Nephron progenitor cell (in vitro differentiated cells): ENCODE data around the gene BMPER.

Source experiments
- DNase-seq: peaks from one replicate; pipeline ENCODE4 v3.0.0; 2021
- H3K27ac Mint-ChIP-seq: 2 replicates; pipeline ENCODE4 v1.8.0; 2021; ENCODE audit warnings: mild to moderate bottlenecking, moderate library complexity, mixed read lengths
- H3K27me3 Mint-ChIP-seq: 2 replicates; pipeline ENCODE4 v1.8.0; 2021; ENCODE audit warnings: mild to moderate bottlenecking, low read depth, mixed read lengths; ENCODE audit not compliant: poor library complexity
- H3K36me3 Mint-ChIP-seq: 2 replicates; pipeline ENCODE4 v1.8.0; 2021; ENCODE audit warnings: low read depth, mixed read lengths
- H3K4me1 Mint-ChIP-seq: 2 replicates; pipeline ENCODE4 v1.8.0; 2021; ENCODE audit warnings: mixed read lengths
- H3K4me3 Mint-ChIP-seq: 2 replicates; pipeline ENCODE4 v1.8.0; 2021; ENCODE audit warnings: mild to moderate bottlenecking, moderate library complexity, mixed read lengths
- H3K9me3 Mint-ChIP-seq: 2 replicates; pipeline ENCODE4 v1.8.0; 2021; ENCODE audit warnings: mild to moderate bottlenecking, moderate library complexity, mixed read lengths
- TF ChIP-seq, protein P1 (sequence below): fragments of 200-600 bp; sonication (generic); IDR thresholded peaks from 2 replicates; pipeline ENCODE4 v1.5.0; 2021; ENCODE audit warnings: antibody characterized with exemption

Gene BMPER

GRCh38 chr7:34109936-34110780 is 204.8 kb downstream of the BMPER start:
- Mint-ChIP-seq H3K36me3 (peaks cover 6% of the 10 kb centered on the region), H3K4me3 (no peak overlapping the region), H3K4me1 (peaks cover 5% of the 10 kb centered on the region), H3K27me3 (no peaks in the 10 kb centered on the region), H3K27ac (no peak overlapping the region), H3K9me3 (peaks cover 6% of the 10 kb centered on the region)
- no peak for DNase-seq
- TF ChIP-seq, protein P1, sequence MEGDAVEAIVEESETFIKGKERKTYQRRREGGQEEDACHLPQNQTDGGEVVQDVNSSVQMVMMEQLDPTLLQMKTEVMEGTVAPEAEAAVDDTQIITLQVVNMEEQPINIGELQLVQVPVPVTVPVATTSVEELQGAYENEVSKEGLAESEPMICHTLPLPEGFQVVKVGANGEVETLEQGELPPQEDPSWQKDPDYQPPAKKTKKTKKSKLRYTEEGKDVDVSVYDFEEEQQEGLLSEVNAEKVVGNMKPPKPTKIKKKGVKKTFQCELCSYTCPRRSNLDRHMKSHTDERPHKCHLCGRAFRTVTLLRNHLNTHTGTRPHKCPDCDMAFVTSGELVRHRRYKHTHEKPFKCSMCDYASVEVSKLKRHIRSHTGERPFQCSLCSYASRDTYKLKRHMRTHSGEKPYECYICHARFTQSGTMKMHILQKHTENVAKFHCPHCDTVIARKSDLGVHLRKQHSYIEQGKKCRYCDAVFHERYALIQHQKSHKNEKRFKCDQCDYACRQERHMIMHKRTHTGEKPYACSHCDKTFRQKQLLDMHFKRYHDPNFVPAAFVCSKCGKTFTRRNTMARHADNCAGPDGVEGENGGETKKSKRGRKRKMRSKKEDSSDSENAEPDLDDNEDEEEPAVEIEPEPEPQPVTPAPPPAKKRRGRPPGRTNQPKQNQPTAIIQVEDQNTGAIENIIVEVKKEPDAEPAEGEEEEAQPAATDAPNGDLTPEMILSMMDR = no peak

- H3K4me3 Mint-ChIP-seq = no peak overlapping the region
- H3K27me3 Mint-ChIP-seq = no peaks in the 10 kb centered on the region
- no peak for DNase-seq
- H3K9me3 Mint-ChIP-seq = peaks cover 13% of the 10 kb centered on the region
- peaks cover 6% of the 10 kb centered on the region for H3K36me3 Mint-ChIP-seq
- peaks cover 5% of the 10 kb centered on the region for H3K4me1 Mint-ChIP-seq
- no peak overlapping the region for H3K27ac Mint-ChIP-seq
- TF ChIP-seq, protein P1 = no peak
Observed at GRCh38 chr7:34111031-34111430, 205.7 kb downstream of the BMPER start.

GRCh38 chr7:34115503-34115902 is 210.2 kb downstream of the BMPER start:
- Mint-ChIP-seq H3K4me3 (no peak overlapping the region), H3K36me3 (peaks cover 6% of the 10 kb centered on the region), H3K9me3 (peaks cover 16% of the 10 kb centered on the region), H3K4me1 (no peaks in the 10 kb centered on the region), H3K27ac (no peak overlapping the region), H3K27me3 (no peaks in the 10 kb centered on the region)
- no peak for DNase-seq
- TF ChIP-seq, protein P1 = no peak

- TF ChIP-seq, protein P1 = no peak
- H3K27me3 Mint-ChIP-seq = no peaks in the 10 kb centered on the region
- no peak overlapping the region for H3K27ac Mint-ChIP-seq
- no peaks in the 10 kb centered on the region for H3K4me1 Mint-ChIP-seq
- H3K9me3 Mint-ChIP-seq = peaks cover 16% of the 10 kb centered on the region
- no peak overlapping the region for H3K4me3 Mint-ChIP-seq
- DNase-seq = no peak
- H3K36me3 Mint-ChIP-seq = peaks cover 6% of the 10 kb centered on the region
Observed at GRCh38 chr7:34117573-34117972, 212.2 kb downstream of the BMPER start.

DNA sequence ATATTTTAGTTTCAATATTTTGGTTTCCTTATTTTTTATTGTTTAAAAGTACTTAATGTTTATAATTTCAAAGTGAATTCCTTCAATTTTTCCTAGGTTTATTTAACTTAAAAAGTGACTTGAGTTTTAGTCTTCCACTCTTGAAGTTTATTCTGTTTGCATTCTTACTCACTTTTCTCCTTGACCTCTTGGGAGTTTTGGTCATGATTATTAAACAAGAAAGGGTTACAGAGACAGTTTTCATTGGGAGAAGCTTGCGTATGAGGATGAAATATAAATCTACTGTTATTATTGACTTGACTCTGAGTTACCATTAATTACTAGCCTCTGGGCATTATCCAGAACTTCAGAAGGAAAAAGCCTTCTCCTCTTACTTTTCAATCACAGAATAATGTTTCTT is 216.0 kb downstream of the BMPER start:
- no peak overlapping the region for H3K27ac Mint-ChIP-seq
- peaks cover 2% of the 10 kb centered on the region for H3K27me3 Mint-ChIP-seq
- H3K4me3 Mint-ChIP-seq = no peak overlapping the region
- no peak for DNase-seq
- peaks cover 5% of the 10 kb centered on the region for H3K36me3 Mint-ChIP-seq
- H3K9me3 Mint-ChIP-seq = peaks cover 24% of the 10 kb centered on the region
- no peaks in the 10 kb centered on the region for H3K4me1 Mint-ChIP-seq
- TF ChIP-seq, protein P1 = no peak

DNA sequence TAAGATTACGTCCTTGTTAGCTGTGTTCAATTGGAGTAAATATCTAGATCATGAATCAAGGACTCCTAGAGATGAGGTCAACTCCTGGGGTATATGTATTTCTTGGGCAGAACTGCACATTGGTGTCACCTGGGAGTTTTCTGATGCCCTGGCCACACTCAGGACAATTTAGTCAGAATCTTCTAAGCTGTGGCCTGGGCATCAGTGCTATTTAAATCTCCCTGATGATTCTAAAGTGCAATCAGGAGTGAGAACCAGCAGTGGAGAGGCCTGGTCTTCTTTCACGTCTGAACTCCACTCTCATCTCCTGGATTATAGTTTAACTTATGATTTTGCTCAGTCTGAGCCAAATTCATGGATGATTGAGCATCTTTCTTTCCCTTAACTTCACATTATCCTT is 218.0 kb downstream of the BMPER start:
- no peaks in the 10 kb centered on the region for H3K4me1 Mint-ChIP-seq
- no peak overlapping the region for H3K27ac Mint-ChIP-seq
- peaks cover 5% of the 10 kb centered on the region for H3K36me3 Mint-ChIP-seq
- no peak for DNase-seq
- peaks cover 2% of the 10 kb centered on the region for H3K27me3 Mint-ChIP-seq
- TF ChIP-seq, protein P1 = no peak
- H3K9me3 Mint-ChIP-seq = peaks cover 27% of the 10 kb centered on the region
- H3K4me3 Mint-ChIP-seq = no peak overlapping the region
